ENCODE measurements around the gene LPCAT2.

Gene LPCAT2

DNA sequence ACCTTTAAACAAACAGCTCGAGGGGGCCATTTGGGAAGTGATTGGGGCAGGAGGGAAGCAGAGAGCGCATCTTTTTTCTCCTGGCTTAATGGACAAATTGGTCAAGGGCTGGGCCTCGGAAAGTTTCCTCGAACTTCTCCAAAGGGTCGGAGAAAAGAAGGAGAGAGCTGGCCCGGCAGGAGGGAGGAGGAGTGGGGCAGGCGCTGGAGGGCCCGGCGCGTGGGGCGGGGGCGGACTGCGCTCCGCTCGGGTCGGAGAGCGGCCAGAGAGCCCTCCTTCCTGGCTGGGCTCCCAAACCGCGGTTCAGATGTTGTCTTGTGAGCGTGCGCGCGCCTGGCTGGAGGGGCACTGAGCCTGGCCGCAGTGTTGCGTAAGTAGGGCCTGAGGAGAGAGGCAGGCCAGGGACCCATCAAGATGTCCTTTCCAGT is 28.6 kb upstream of the LPCAT2 start:
- no peak for DNase-seq

DNA sequence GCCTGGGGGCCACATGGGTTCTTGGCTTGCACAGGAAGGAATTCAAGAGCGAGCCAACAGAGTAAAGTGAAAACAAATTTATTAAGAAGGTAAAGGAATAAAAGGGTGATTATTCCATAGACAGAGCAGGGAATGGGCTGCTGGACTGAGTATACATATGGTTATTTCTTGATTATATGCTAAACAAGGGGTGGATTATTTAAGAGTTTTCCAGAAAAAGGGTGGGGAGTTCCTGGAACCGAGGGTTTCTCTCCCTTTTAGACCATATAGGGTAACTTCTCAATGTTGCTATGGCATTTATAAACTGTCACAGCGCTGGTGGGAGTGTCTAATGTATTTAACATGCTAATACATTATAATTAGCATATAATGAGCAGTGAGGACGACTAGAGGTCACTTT is 27.8 kb upstream of the LPCAT2 start:
- no peak for DNase-seq

- DNase-seq = no peak
These were observed 26.8 kb upstream of the LPCAT2 start for GRCh38 chr16:55482056-55482455.

DNA sequence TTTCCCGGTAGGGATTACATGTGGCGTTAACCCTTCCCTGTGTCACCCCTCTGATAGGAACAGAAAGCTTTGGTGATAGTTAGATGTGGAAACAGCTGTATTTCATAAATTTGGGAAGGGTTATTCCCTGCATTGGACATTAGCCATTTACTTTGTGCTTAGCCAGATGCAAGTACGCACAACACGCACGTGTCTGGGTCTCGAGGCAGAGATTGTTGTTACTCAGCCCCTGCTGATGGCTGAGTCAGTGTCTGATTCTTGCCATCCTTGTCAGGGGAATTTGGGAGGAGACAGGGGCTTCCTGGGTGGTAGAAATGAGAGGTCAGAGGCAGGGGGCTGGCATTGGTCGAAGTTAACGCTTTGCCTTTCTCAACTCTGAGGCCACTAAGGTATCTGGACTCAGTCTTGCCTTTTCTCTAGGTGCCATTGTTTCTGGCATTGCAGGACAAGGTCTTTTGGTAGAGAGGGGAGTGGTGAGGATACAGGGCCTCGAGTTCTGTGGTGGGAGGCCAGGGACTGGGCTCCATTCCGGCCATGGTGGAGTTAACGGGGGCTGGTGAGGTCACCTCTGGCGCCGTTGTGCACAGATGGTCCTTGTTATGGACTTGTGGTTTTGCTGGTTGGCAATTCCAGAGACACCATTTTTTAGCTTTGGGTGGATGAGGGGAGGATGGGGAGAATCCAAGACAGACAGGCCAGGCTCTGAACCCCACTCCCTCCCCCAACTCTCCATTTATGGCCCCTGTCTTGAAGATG is 21.6 kb upstream of the LPCAT2 start:
- DNase-seq = no peak

GRCh38 chr16:55488306-55488705 is 20.6 kb upstream of the LPCAT2 start:
- no peak for DNase-seq

DNA sequence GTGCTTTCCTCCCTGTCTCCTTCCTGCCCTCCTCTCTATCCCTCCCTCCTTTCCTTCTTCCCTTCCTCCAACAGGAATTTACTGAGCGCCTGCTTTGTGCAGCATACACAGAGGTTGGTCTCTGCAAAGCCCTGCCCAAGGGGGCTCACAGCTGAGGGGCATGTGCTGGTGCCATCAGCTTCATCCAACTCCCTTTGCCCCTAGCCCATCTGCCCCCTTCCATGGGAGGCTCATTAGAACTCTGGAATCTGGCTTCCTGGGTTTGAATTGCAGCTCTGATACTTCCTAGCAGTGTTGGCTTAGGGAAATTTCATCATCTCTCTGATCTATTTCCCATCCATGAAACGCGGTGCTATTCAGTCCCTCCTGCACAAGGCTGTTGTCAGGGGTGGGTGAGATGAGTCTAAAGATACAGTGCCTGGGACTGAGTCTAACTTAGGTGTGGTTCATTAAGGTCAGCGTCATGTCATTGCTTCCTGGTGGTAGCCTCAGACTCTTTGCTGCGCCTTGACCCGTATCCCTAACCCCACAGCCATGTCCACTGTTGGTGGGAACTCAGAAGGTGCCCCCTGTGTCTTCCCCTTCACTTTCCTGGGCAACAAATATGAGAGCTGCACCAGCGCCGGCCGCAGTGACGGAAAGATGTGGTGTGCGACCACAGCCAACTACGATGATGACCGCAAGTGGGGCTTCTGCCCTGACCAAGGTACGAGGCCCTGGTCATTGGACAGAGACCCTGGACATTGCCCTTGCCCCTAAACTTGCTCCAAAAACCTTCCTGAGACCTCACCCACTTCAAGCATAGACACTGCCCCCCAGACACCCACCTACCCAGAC is 19.5 kb upstream of the LPCAT2 start:
- no peak for DNase-seq

DNA sequence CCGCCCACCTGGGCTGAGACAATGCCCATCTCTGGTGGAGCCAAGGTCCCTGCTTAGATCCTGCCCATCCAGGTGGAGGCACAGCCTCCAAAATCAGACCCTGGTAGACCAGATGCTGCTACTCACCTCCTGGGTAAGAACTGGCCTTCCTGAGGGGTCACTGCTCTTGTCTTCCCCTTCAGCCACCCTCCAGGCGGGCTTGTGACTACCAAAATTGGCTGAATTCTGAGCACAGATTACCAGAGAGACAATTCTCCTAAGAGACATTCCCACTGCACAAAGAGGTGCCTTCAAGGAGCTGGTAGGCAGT is 19.0 kb upstream of the LPCAT2 start:
- DNase-seq = no peak

DNA sequence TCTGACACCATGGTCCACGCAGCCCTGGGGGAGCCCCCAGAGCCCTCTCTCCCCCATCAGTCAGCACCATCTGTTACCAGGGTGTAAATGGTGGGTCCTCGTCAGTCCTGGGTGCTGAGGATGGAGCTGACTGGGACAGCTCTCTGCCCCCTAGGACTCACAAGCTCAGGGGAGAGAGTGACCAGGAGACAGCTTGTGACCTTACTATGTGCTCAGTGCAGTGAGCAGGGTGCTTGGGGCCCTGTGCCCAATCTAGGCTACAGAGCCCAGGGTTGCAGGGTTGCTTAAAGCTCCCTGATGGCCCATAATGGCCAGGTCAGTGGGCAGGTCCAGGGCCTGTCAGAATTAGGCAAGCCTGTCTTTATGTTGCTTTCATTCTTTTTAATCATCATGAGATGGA is 18.6 kb upstream of the LPCAT2 start:
- no peak for DNase-seq

- DNase-seq = no peak
These were observed 17.2 kb upstream of the LPCAT2 start for GRCh38 chr16:55491691-55492090.

DNA sequence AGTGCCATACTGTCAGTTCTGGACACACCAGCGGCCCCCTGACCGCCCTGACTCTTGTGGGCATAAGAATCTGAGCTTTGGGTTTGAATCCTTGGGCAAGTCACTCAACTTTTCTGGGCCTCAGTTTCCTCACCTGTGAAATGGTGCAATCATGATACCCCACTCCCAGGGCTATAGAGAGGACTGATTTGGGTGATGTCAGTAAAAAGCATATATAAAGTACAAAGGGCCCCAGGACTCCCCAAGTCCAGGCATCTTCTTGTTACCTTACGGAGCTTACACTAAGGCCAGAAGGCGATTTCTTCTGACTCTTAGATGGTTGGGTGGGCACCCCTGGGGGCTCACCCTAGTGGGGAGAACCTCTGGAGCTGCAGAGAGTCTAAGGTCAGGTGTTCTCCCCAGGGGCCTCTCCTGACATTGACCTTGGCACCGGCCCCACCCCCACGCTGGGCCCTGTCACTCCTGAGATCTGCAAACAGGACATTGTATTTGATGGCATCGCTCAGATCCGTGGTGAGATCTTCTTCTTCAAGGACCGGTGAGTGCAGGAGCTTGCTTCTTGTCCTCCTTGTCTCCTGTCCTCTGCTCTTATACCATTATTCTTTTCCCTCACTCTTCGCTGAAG is 16.0 kb upstream of the LPCAT2 start:
- no peak for DNase-seq

- no peak for DNase-seq
These were observed 13.9 kb upstream of the LPCAT2 start for GRCh38 chr16:55494994-55495421.

DNA sequence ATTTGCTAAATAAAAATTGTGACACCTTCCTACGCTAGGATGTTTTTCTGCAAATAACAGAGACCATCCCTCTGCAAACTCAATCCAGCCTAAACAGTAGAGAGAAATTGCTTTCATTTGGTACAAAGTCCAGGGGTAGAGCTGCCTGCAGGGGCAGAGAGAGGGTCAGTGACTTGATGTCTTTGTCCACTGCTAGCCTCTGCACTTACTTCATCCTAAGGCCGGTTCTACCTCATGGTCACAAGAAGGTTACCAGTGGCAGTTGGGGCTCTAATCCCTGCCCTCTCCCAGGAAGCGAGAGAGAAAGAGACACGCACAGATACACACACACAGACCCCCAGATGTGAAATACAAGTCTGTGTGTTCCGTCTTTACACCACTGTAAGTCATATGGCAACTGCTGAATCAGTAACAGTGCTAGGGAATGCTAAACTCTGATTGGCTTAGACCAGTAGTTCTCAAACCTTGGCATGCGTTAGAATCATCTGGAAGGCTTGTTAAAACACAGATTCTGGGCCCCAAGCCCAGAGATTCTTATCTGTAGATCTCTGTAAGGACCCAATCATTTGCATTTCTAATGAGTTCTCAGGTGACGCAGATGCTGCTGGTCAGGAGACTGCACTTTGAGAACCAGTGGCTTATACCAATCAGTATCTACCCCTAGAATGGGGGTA is 13.1 kb upstream of the LPCAT2 start:
- DNase-seq = no peak

DNA sequence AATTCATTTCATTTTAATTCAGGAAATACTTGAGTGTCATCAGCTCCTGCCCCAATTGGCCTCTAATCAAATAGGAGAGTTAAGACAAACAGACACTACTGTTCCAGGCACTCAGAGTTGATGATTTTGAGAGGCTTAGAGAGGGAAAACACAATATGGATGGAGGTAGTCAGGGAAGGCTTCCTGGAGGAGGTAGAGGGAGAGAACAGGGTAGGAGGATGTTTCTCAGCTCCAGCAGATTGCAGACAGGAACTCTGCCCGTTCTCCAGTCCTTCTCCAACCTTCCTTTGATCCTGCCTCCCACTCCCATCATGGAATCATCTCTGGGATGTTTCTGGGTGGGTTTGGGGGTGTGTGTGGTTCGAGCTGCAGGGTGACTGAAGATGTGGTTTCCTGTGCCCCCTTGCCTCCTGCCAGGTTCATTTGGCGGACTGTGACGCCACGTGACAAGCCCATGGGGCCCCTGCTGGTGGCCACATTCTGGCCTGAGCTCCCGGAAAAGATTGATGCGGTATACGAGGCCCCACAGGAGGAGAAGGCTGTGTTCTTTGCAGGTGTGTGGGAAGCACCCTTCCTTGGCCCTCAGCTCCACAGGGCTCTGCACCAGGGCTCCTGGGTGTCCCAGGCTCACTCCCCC is 12.2 kb upstream of the LPCAT2 start:
- no peak for DNase-seq

DNA sequence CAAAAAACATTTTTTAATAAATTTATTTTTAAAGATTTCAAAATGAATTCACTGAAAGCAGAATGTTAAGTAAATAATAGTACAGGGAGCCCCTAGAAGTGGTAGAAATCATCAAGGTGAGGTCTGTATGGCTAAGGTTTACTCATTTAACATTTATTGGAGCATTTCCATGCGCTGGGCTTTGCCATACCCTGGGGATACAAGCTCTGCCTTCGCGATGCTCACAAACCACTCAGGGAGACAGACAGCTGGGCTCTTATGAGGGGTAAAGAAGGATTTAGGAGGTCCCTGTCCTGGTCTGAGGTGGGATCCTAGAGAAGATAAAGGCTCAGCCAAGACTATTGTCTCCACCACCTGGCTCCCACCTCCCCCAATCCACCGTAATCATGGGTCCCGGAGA is 11.3 kb upstream of the LPCAT2 start:
- no peak for DNase-seq

GRCh38 chr16:55498101-55498500 is 10.8 kb upstream of the LPCAT2 start:
- no peak for DNase-seq

- no peak for DNase-seq
These were observed 9.6 kb upstream of the LPCAT2 start for GRCh38 chr16:55499281-55499680.

- peak in 1 of 2 donors; percentile 95 for DNase-seq
These were observed 8.8 kb upstream of the LPCAT2 start for GRCh38 chr16:55499951-55500529.

GRCh38 chr16:55500530-55501011 is 8.3 kb upstream of the LPCAT2 start:
- DNase-seq = peak in 1 of 2 donors; percentile 63

GRCh38 chr16:55501549-55502322 is 7.1 kb upstream of the LPCAT2 start:
- no peak for DNase-seq

DNA sequence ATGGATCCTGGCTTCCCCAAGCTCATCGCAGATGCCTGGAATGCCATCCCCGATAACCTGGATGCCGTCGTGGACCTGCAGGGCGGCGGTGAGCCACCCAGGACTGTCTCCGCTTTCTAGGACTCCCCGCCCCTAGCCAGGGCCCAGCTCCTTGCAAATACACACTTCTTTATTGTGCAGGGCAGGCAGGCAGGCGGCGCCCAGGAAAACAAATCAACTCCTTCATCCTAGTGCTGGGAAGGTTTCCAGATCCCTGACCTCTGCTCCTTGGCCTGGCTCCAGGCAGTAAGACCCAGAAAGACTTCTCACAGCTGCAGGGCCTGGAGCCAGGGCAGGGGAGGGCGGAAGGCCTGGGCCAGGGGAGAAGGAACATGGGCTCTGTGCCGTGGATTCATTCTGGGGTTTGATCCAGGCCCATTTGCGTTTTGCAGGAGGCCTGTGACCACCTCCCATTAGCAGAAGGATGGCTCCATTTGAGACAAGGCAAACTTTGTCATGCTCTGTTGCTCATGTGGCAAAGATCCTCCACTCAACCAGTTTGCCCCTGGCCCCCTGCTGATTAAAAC is 6.0 kb upstream of the LPCAT2 start:
- no peak for DNase-seq

All from bone marrow (tissue), 2 donors.